ENCODE data around the gene PFN1. TPM values are rescaled to one million over a fixed set of nuclear protein-coding genes. Genes with fewer than 3 reads are reported as not detected.

The PFN1 gene
- total RNA-seq, 1 experiment from 2014 or later = 1,459 TPM

DNA sequence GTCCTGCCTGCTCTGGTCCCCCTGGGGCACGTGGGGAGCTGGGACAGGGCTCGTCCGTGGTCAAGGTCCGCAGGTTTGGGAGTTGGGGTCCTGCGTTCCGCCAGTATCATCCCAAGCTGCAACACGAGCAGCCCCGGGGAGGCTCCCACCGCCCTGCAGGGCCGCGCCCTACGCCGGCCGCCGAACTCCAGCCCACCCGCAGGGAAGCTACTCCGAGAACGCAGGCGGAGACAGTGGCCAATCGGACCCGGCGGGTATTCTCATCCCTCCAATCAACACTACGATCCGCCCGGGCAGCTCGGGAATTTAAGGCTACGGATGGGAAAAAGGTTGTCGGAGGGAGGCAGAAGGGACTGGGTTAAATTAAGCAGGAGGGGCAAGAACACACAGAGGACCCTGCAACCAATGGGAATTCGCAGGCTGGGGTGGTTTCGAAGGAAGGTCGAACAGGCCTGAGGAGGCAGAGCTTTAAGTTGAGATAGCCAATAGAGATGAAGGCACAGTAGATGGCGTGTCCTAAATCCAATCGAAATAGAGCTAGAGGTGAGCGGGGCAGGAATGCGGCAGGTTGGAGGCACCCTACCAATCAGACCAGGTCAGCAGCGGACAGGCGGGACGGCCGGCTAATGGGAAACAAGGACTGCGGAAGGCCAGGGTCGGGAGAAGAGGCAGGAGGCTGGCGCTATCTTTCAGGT lies 18.7 kb upstream of the PFN1 start:
- BruUV-seq (replicated peaks) = TSS peak; percentile 39
- intact Hi-C loops (cut with micrococcal nuclease; ENCODE audit: unreplicated experiment) = loop anchor here (1.0 kb wide), 5 partner anchors 18 to 58 kb away; partner anchors contain the start of genes CAMTA2, RNF167 and SLC25A11

GRCh38 chr17:4965311-4965986 lies 17.1 kb upstream of the PFN1 start:
- no peak overlapping the region for H3K4me2 ChIP-seq
- H3K79me2 ChIP-seq (ENCODE audit: low read depth) = peaks cover 41% of the 10 kb centered on the region
- no peaks in the 10 kb centered on the region; the same call in 1 of the 2 replicates for H3K36me3 ChIP-seq (ENCODE audit: low read depth)
- H3K27ac ChIP-seq = no peak overlapping the region
- peaks cover 53% of the 10 kb centered on the region for H3F3A ChIP-seq (ENCODE audit: insufficient read depth, low read depth)
- intact Hi-C loops (cut with micrococcal nuclease; ENCODE audit: unreplicated experiment) = no loop called here
- peaks cover 25% of the 10 kb centered on the region for H3K4me1 ChIP-seq (replicated peaks; ENCODE audit: insufficient read depth)
- H3K27me3 ChIP-seq (ENCODE audit: insufficient read depth, low read depth) = no peaks in the 10 kb centered on the region
- H3K9me3 ChIP-seq (ENCODE audit: insufficient read depth, low read depth) = no peaks in the 10 kb centered on the region
- H3K4me3 ChIP-seq = no peak overlapping the region
- no peaks in the 10 kb centered on the region for H3K9me2 ChIP-seq (ENCODE audit: insufficient read depth)
- BruUV-seq (replicated peaks) = no TSS peak
- ChIA-PET POLR2A (ENCODE audit: unreplicated experiment) (interaction anchor here (0.6 to 0.7 kb wide), 2 partner anchors 17 to 52 kb away, joined by 3 read pairs; partner anchors contain the start of gene PFN1), CTCF (interaction anchor here (1.1 to 2.5 kb wide), 2 partner anchors 13 to 56 kb away, joined by 4 to 16 read pairs; no protein-coding TSS in a partner anchor)
- TF ChIP-seq, protein P1, sequence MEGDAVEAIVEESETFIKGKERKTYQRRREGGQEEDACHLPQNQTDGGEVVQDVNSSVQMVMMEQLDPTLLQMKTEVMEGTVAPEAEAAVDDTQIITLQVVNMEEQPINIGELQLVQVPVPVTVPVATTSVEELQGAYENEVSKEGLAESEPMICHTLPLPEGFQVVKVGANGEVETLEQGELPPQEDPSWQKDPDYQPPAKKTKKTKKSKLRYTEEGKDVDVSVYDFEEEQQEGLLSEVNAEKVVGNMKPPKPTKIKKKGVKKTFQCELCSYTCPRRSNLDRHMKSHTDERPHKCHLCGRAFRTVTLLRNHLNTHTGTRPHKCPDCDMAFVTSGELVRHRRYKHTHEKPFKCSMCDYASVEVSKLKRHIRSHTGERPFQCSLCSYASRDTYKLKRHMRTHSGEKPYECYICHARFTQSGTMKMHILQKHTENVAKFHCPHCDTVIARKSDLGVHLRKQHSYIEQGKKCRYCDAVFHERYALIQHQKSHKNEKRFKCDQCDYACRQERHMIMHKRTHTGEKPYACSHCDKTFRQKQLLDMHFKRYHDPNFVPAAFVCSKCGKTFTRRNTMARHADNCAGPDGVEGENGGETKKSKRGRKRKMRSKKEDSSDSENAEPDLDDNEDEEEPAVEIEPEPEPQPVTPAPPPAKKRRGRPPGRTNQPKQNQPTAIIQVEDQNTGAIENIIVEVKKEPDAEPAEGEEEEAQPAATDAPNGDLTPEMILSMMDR (conservative IDR thresholded peaks at IDR 0.05) = no peak
- no peak for TF ChIP-seq EZH2 (IDR thresholded peaks at IDR 0.05; ENCODE audit: low read depth)
- H2AFZ ChIP-seq = no peak overlapping the region
- peak in 1 of 2 experiments; percentile 24 for DNase-seq
- H4K20me1 ChIP-seq (ENCODE audit: insufficient read depth) = no peaks in the 10 kb centered on the region

More for the DNA sequence above, 18.7 kb upstream of the PFN1 start:
- Histone ChIP-seq H3K9me2 (ENCODE audit: insufficient read depth) (no peaks in the 10 kb centered on the region), H3K27me3 (ENCODE audit: insufficient read depth, low read depth) (no peaks in the 10 kb centered on the region), H3K27ac (peak overlapping the region; percentile 95), H3K9me3 (ENCODE audit: insufficient read depth, low read depth) (no peaks in the 10 kb centered on the region), H3K4me3 (peak overlapping the region; percentile 72), H3K36me3 (ENCODE audit: low read depth) (no peaks in the 10 kb centered on the region; the same call in 1 of the 2 replicates), H2AFZ (peak overlapping the region; percentile 71), H3F3A (ENCODE audit: insufficient read depth, low read depth) (peaks cover 59% of the 10 kb centered on the region), H4K20me1 (ENCODE audit: insufficient read depth) (no peaks in the 10 kb centered on the region), H3K4me1 (replicated peaks; ENCODE audit: insufficient read depth) (peaks cover 25% of the 10 kb centered on the region), H3K79me2 (ENCODE audit: low read depth) (peaks cover 50% of the 10 kb centered on the region), H3K4me2 (peak overlapping the region; percentile 96)
- peak; percentile 99 for DNase-seq
- ChIA-PET POLR2A (ENCODE audit: unreplicated experiment) (interaction anchor here (0.5 to 2.2 kb wide), 15 partner anchors 11 to 1881 kb away, joined by 3 to 42 read pairs (median 4); partner anchors contain the start of genes CYB5D2, PFN1, RNF167 and SLC25A11), CTCF (interaction anchor here (0.6 to 2.5 kb wide), 4 partner anchors 14 to 58 kb away, joined by 3 to 16 read pairs (median 7); partner anchors contain the start of genes CAMTA2, RNF167 and SLC25A11)
- TF ChIP-seq, protein P1 (conservative IDR thresholded peaks at IDR 0.05) = no peak
- no peak for TF ChIP-seq EZH2 (IDR thresholded peaks at IDR 0.05; ENCODE audit: low read depth)

DNA sequence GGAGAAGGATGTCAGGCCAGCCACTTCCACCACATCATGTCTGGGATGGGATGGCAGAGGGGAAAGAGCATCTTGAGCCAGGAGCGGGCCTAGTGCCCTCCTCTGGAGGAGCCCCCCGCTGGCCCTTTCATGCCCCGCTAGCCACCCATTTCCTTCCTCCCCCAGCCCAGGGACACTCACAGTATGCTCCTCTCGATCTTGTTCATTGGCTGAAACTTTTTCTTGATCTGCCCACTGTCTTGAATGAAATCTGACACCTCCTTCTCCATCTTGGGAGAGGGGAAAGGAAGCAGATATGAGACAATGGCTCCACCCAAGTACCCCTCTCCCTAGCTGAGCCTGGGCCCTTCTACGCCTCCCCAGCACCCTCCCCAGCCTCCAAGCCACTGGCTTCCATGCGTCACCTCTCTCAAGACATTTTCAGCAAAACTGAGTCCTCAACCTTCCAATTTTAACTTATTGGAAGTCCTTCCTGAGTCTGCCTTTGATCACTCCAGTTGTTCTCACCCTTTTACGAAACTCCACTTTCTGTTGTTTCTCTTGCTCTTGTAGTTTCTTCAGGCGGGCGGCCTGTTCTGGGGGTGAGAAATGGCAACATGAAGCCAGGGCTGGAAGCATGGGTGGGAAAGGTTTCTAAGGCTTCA lies 12.1 kb upstream of the PFN1 start:
- Histone ChIP-seq H3K4me3 (no peak overlapping the region), H3F3A (ENCODE audit: insufficient read depth, low read depth) (peaks cover 20% of the 10 kb centered on the region; the same call in 1 of the 2 replicates), H3K79me2 (ENCODE audit: low read depth) (peaks cover 6% of the 10 kb centered on the region), H3K36me3 (ENCODE audit: low read depth) (no peaks in the 10 kb centered on the region), H2AFZ (no peak overlapping the region), H3K9me2 (ENCODE audit: insufficient read depth) (no peaks in the 10 kb centered on the region), H3K4me1 (replicated peaks; ENCODE audit: insufficient read depth) (no peaks in the 10 kb centered on the region), H3K27me3 (ENCODE audit: insufficient read depth, low read depth) (no peaks in the 10 kb centered on the region), H4K20me1 (ENCODE audit: insufficient read depth) (no peaks in the 10 kb centered on the region), H3K9me3 (ENCODE audit: insufficient read depth, low read depth) (no peaks in the 10 kb centered on the region), H3K27ac (no peak overlapping the region), H3K4me2 (no peak overlapping the region)
- no peak for DNase-seq
- no TSS peak for BruUV-seq (replicated peaks)
- POLR2A ChIA-PET (ENCODE audit: unreplicated experiment) = no interaction called here
- TF ChIP-seq, protein P1 (conservative IDR thresholded peaks at IDR 0.05) = no peak
- no peak for TF ChIP-seq EZH2 (IDR thresholded peaks at IDR 0.05; ENCODE audit: low read depth)
- CTCF ChIA-PET = no interaction called here
- intact Hi-C loops (cut with micrococcal nuclease; ENCODE audit: unreplicated experiment) = no loop called here

All from PC-9 (cell line).